H1 (cell line): ENCODE results near the gene BUD23. TPM values are rescaled to one million over a fixed set of nuclear protein-coding genes. Genes with fewer than 3 reads are reported as not detected.

Experiments used
- CHD2 ChIP-seq: IDR thresholded peaks from 2 replicates; pipeline ENCODE4 v1.6.1; 2012; ENCODE audit warnings: low read length, improper control_type of control experiment
- CREB1 ChIP-seq: IDR thresholded peaks from 2 replicates; pipeline ENCODE4 v1.6.1; 2012; ENCODE audit warnings: inconsistent platforms
- EZH2 ChIP-seq: fragments of 200-600 bp; sonication (generic); IDR thresholded peaks from 2 replicates; pipeline ENCODE4 v1.7.1; 2012; ENCODE audit warnings: low read depth, mild to moderate bottlenecking, moderate library complexity, low read length, inconsistent platforms; ENCODE audit not compliant: severe bottlenecking
- FOSL1 ChIP-seq: IDR thresholded peaks from 2 replicates; pipeline ENCODE4 v1.6.1; 2011; ENCODE audit warnings: mild to moderate bottlenecking, low read depth, low read length, moderate library complexity; ENCODE audit not compliant: insufficient read depth
- NANOG ChIP-seq: IDR thresholded peaks from 2 replicates; pipeline ENCODE4 v1.6.1; 2011; ENCODE audit warnings: low read length, low read depth, mild to moderate bottlenecking, inconsistent platforms; ENCODE audit not compliant: insufficient read depth, poor library complexity, severe bottlenecking
- polyA plus RNA-seq, 7 experiments: library from polyadenylated mRNA; depleted of rRNA in 3 of 7; stranded (reverse) in 5 of 7; unstranded in 2 of 7; fragments of >200 nt in 5 of 7; fragments of 200-250 nt in 2 of 7; gene quantifications; 1 replicate in 5 of 7; 2 replicates in 1 of 7; 4 replicates in 1 of 7; pipeline versions ENCODE4 v1.2.1 to v1.2.3, GENCODE V29; 2011 to 2013; ENCODE audit warnings: missing spikeins in 2 of 7, mixed read lengths in 2 of 7
- total RNA-seq: library from RNA; stranded (reverse); fragmentation: NEBNext Ultra II Directional; extraction: Animal tissue kit (Norgen Biotek cat#: 25700); gene quantifications from 2 replicates; pipeline ENCODE4 v1.2.1, GENCODE V29; 2021
- TF ChIP-seq, protein P1 (sequence below): IDR thresholded peaks from 2 replicates; pipeline ENCODE4 v1.6.1; 2011; ENCODE audit warnings: low read length, improper control_type of control experiment
- TF ChIP-seq, protein P2 (sequence below): IDR thresholded peaks from 2 replicates; pipeline ENCODE4 v1.6.1; 2011; ENCODE audit warnings: low read depth, mild to moderate bottlenecking, low read length; ENCODE audit not compliant: insufficient read depth

The BUD23 gene
- total and polyA plus RNA-seq, 2 of the 8 experiments (the other 6 are each of a cell fraction or from before 2014, with no cell fraction given), result 72.3 to 78.4 TPM

DNA sequence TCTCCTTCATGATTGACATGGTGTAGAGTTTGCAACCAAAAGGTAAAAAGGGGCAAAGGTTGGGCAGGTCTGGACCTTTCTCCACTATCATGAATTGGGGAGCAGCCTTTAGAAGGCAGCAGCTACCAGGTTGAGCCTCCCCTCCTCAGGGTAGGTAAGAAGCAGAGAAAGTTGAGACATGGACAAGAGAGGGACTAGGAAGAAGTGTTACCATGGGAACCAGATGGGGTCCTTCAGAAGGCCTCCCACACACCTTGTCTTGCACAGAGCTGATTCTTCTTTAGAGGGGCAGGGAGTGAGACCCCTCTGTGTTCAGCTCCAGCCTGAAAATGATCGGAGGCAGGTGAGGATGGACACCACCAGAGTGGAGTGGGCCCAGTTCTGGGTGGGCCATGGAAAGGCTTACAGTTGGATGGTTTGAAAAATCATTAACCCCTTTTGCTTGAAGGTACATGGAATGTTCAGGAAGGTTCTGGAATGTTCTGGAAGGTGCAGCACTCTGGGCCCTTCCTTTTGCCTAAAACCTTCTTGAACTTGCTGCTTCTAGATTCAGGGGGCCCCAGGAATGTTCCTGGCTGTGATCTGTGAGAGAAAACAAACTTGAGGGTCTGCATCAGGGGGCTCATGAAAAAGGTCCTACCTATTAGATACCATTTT is 8.8 kb upstream of the BUD23 start (continued):
- TF ChIP-seq, protein P1, sequence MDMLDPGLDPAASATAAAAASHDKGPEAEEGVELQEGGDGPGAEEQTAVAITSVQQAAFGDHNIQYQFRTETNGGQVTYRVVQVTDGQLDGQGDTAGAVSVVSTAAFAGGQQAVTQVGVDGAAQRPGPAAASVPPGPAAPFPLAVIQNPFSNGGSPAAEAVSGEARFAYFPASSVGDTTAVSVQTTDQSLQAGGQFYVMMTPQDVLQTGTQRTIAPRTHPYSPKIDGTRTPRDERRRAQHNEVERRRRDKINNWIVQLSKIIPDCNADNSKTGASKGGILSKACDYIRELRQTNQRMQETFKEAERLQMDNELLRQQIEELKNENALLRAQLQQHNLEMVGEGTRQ, result no peak
- no peak for TF ChIP-seq CREB1
- TF ChIP-seq EZH2, result no peak
- TF ChIP-seq FOSL1, result no peak
- no peak for TF ChIP-seq CHD2
- no peak for TF ChIP-seq NANOG
- TF ChIP-seq, protein P2, sequence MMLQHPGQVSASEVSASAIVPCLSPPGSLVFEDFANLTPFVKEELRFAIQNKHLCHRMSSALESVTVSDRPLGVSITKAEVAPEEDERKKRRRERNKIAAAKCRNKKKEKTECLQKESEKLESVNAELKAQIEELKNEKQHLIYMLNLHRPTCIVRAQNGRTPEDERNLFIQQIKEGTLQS, result no peak
